ENCODE measurements around the gene ADGRD2. TPM values are rescaled to one million over a fixed set of nuclear protein-coding genes. Genes with fewer than 3 reads are reported as not detected.

Gene ADGRD2
- total RNA-seq, 1 donor from 2014 or later, result not detected

GRCh38 chr9:124488641-124489210 is 38.5 kb downstream of the ADGRD2 start:
- H3K36me3 ChIP-seq (ENCODE audit: control insufficient read depth, insufficient read depth, low read length), result no peaks in the 10 kb centered on the region
- TF ChIP-seq, protein P1, sequence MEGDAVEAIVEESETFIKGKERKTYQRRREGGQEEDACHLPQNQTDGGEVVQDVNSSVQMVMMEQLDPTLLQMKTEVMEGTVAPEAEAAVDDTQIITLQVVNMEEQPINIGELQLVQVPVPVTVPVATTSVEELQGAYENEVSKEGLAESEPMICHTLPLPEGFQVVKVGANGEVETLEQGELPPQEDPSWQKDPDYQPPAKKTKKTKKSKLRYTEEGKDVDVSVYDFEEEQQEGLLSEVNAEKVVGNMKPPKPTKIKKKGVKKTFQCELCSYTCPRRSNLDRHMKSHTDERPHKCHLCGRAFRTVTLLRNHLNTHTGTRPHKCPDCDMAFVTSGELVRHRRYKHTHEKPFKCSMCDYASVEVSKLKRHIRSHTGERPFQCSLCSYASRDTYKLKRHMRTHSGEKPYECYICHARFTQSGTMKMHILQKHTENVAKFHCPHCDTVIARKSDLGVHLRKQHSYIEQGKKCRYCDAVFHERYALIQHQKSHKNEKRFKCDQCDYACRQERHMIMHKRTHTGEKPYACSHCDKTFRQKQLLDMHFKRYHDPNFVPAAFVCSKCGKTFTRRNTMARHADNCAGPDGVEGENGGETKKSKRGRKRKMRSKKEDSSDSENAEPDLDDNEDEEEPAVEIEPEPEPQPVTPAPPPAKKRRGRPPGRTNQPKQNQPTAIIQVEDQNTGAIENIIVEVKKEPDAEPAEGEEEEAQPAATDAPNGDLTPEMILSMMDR (IDR thresholded peaks at IDR 0.05; ENCODE audit: insufficient read depth, low read length, severe bottlenecking), result no peak
- peaks cover 18% of the 10 kb centered on the region for H3K27me3 ChIP-seq (ENCODE audit: control insufficient read depth, insufficient read depth, low read length)
- no peak overlapping the region for H3K4me3 ChIP-seq (ENCODE audit: low read depth, low read length)
- no peak for DNase-seq (ENCODE audit: low read depth)
- no peak for FAIRE-seq

GRCh38 chr9:124489222-124489621 is 39.0 kb downstream of the ADGRD2 start:
- TF ChIP-seq, protein P1 (IDR thresholded peaks at IDR 0.05; ENCODE audit: insufficient read depth, low read length, severe bottlenecking), result no peak
- no peak overlapping the region for H3K4me3 ChIP-seq (ENCODE audit: low read depth, low read length)
- FAIRE-seq, result peak; percentile 85
- no peaks in the 10 kb centered on the region for H3K36me3 ChIP-seq (ENCODE audit: control insufficient read depth, insufficient read depth, low read length)
- peak; percentile 57 for DNase-seq (ENCODE audit: low read depth)
- peaks cover 18% of the 10 kb centered on the region for H3K27me3 ChIP-seq (ENCODE audit: control insufficient read depth, insufficient read depth, low read length)

DNA sequence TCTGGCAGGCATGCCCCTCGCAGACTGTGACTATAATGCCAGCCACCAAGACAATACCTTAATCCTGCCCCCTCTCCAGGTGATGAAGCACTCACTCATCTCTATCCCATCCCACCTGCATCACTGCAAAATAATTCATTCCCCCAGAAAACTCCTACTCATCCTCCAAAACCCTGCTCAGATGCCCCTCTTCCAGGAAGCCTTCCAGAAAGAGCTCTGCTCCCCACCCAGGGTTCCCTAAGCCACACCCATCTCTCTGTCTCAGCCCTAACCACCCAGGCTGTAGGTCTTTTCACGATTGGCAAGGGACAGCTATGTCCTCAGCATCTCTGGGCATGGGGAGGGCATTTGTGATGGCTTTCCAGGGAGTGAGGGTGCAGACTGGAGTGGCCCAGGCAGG is 39.8 kb downstream of the ADGRD2 start:
- TF ChIP-seq, protein P1 (IDR thresholded peaks at IDR 0.05; ENCODE audit: insufficient read depth, low read length, severe bottlenecking), result no peak
- H3K27me3 ChIP-seq (ENCODE audit: control insufficient read depth, insufficient read depth, low read length), result peaks cover 18% of the 10 kb centered on the region
- FAIRE-seq, result no peak

DNA sequence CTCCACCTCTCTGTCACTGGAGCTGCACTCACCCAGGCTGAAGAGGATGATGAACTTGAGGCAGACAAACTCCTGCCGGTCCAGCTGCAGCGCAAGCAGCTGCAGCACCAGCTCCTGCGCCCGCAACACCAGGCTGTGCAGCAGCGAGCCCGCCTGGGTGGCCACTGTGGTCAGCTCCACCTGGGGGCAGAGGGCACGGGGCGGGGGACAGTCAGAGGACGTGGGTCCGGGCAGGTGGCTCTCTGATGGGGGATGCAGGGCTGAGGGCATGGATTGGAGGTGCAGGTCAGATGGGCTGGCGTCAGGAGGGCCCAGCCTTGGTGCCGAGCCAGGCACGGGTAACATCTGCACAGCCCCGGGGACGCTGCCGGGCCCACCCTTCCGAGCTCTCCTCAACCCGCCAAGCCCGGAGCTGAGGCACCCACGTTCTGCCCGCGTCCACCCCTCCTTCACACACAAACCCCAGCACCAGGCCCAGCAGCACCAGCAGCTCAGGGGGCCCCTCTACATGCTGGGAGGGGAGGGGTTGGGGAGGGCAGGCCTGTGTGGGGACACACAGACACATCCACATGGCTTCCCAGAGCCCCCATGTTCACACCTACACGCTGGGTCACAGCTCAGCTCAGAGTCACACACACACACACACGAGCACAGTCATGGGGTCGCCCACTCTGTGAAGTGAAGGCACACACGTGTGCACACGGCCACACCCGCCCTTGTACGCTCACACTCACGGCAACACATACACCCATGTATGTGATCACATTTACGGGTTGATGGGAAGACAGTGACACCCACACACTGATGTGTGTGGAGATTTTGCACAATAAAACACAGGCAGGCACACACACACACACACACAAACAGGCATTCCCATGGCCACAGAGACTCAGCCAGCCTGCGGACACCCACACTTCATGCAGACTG is 41.1 kb downstream of the ADGRD2 start:
- FAIRE-seq (peak; percentile 18), DNase-seq (ENCODE audit: low read depth) (no peak)
- Histone ChIP-seq H3K4me3 (ENCODE audit: low read depth, low read length) (no peak overlapping the region), H3K36me3 (ENCODE audit: control insufficient read depth, insufficient read depth, low read length) (no peaks in the 10 kb centered on the region), H3K27me3 (ENCODE audit: control insufficient read depth, insufficient read depth, low read length) (peaks cover 18% of the 10 kb centered on the region)
- TF ChIP-seq, protein P1 (IDR thresholded peaks at IDR 0.05; ENCODE audit: insufficient read depth, low read length, severe bottlenecking), result no peak

More for the DNA sequence above, 39.8 kb downstream of the ADGRD2 start:
- no peak overlapping the region for H3K4me3 ChIP-seq (ENCODE audit: low read depth, low read length)
- DNase-seq (ENCODE audit: low read depth), result no peak
- H3K36me3 ChIP-seq (ENCODE audit: control insufficient read depth, insufficient read depth, low read length), result no peaks in the 10 kb centered on the region

DNA sequence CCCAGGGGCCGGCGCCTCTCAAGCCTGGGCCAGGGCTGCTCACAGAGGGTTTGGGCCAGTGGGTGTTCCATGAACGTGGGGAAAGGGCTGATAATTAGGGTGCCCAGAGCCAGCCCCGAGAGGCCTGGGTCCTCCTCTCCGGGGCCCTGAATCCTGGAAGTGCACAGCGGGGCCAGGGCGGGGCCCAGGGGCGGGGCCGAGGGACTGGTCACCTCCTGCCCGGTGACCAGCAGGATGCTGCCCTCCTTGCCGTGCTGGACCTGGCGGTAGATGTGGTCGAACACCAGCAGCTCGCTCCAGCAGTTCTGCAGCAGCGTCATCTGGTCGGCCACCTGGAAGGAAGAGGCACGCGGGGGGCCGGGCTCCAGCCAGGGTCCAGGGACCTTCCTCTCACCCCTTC is 42.6 kb downstream of the ADGRD2 start:
- H3K27me3 ChIP-seq (ENCODE audit: control insufficient read depth, insufficient read depth, low read length), result peaks cover 7% of the 10 kb centered on the region
- FAIRE-seq, result no peak
- no peaks in the 10 kb centered on the region for H3K36me3 ChIP-seq (ENCODE audit: control insufficient read depth, insufficient read depth, low read length)
- H3K4me3 ChIP-seq (ENCODE audit: low read depth, low read length), result no peak overlapping the region
- TF ChIP-seq, protein P1 (IDR thresholded peaks at IDR 0.05; ENCODE audit: insufficient read depth, low read length, severe bottlenecking), result no peak
- DNase-seq (ENCODE audit: low read depth), result no peak
